Vagina (tissue), 2 donors: ENCODE data around the gene NUTM1.
"Not testable (repeated sequence)": the region's sequence is repeated elsewhere in the genome, so short reads cannot be mapped to it uniquely, and the experiment has no call there.

Experiments
- POLR2A ChIP-seq, 2 donors: fragments of 450-650 bp; IDR thresholded peaks; one replicate each; pipeline ENCODE4 v1.6.1; 2017; ENCODE audit warnings: antibody characterized with exemption in 2 of 2, mild to moderate bottlenecking in 2 of 2, moderate library complexity in 2 of 2
- POLR2AphosphoS5 ChIP-seq, 2 donors: sonication (generic); formaldehyde crosslinking; IDR thresholded peaks; one replicate each; pipeline ENCODE4 v1.9.0; 2017; ENCODE audit warnings: antibody characterized with exemption in 2 of 2, mild to moderate bottlenecking in 2 of 2, low read depth in 1 of 2; ENCODE audit not compliant: insufficient read depth in 1 of 2
- TF ChIP-seq, protein P1 (sequence below), 3 experiments: fragments of 450-650 bp in 2 of 3; fragments of 200-600 bp in 1 of 3; sonication (generic) in 1 of 3; IDR thresholded peaks; one replicate each; pipeline ENCODE4 v1.5.1; 2017 to 2019; ENCODE audit warnings: antibody characterized with exemption in 3 of 3, mild to moderate bottlenecking in 2 of 3, moderate library complexity in 2 of 3

- TF ChIP-seq, protein P1, sequence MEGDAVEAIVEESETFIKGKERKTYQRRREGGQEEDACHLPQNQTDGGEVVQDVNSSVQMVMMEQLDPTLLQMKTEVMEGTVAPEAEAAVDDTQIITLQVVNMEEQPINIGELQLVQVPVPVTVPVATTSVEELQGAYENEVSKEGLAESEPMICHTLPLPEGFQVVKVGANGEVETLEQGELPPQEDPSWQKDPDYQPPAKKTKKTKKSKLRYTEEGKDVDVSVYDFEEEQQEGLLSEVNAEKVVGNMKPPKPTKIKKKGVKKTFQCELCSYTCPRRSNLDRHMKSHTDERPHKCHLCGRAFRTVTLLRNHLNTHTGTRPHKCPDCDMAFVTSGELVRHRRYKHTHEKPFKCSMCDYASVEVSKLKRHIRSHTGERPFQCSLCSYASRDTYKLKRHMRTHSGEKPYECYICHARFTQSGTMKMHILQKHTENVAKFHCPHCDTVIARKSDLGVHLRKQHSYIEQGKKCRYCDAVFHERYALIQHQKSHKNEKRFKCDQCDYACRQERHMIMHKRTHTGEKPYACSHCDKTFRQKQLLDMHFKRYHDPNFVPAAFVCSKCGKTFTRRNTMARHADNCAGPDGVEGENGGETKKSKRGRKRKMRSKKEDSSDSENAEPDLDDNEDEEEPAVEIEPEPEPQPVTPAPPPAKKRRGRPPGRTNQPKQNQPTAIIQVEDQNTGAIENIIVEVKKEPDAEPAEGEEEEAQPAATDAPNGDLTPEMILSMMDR (IDR thresholded peaks at IDR 0.05): not testable (repeated sequence)
- TF ChIP-seq POLR2A (IDR thresholded peaks at IDR 0.05); POLR2AphosphoS5 (IDR thresholded peaks at IDR 0.05; ENCODE audit: insufficient read depth in 1 of 2, low read depth in 1 of 2): not testable (repeated sequence)
Observed at GRCh38 chr15:34381829-34382521, 38.9 kb downstream of the NUTM1 start.
